PC-9 (cell line): ENCODE measurements around the gene SGMS2. TPM values are rescaled to one million over a fixed set of nuclear protein-coding genes. Genes with fewer than 3 reads are reported as not detected.
A peak's percentile ranks its signal among the peaks of the same experiment; 100 is the strongest.

ENCODE experiments used
- BruUV-seq: library from RNA; stranded (reverse); fragments of 400-500 nt; replicated peaks from 2 replicates; lab custom pipeline; 2021; lab: Mats Ljungman, UMichigan
- CTCF ChIA-PET: fragments of 300-600 bp; sonication (Branson Sonifier 250); formaldehyde crosslinking; loops from one replicate; lab custom pipeline; 2022; ENCODE audit warnings: antibody characterized with exemption; lab: Charles Lee
- POLR2A ChIA-PET: fragments of 300-600 bp; sonication (Branson Sonifier 250); formaldehyde crosslinking; loops from one replicate; lab custom pipeline; 2022; ENCODE audit warnings: antibody characterized with exemption; ENCODE audit not compliant: unreplicated experiment; lab: Charles Lee
- DNase-seq, 2 experiments: peaks; one replicate each; pipeline versions ENCODE4 v3.0.0 to v3.0.0-alpha.2; 2015 to 2022; ENCODE audit warnings: mixed read lengths in 1 of 2
- H2AFZ ChIP-seq: fragments of 200-600 bp; sonication (generic); 2 replicates; pipeline ENCODE4 v1.8.1; 2017; ENCODE audit warnings: antibody characterized with exemption
- H3F3A ChIP-seq: fragments of 200-600 bp; sonication (generic); 2 replicates; pipeline ENCODE4 v1.8.1; 2017; ENCODE audit warnings: antibody characterized with exemption, mild to moderate bottlenecking, low read depth; ENCODE audit not compliant: insufficient read depth
- H3K27ac ChIP-seq: fragments of 200-600 bp; sonication (generic); 2 replicates; pipeline ENCODE4 v1.6.1; 2016; ENCODE audit warnings: mixed run types
- H3K27me3 ChIP-seq: fragments of 200-600 bp; sonication (generic); 2 replicates; pipeline ENCODE4 v1.6.1; 2016; ENCODE audit warnings: low read depth, mixed run types; ENCODE audit not compliant: insufficient read depth
- H3K36me3 ChIP-seq: fragments of 200-600 bp; sonication (generic); 2 replicates; pipeline ENCODE4 v1.6.1; 2016; ENCODE audit warnings: low read depth, mixed run types
- H3K4me1 ChIP-seq: fragments of 200-600 bp; sonication (generic); replicated peaks from 2 replicates; pipeline ENCODE4 v1.6.1; 2016; ENCODE audit warnings: mixed run types; ENCODE audit not compliant: insufficient read depth
- H3K4me2 ChIP-seq: fragments of 200-600 bp; sonication (generic); 2 replicates; pipeline ENCODE4 v1.6.1; 2017; ENCODE audit warnings: mixed run types
- H3K4me3 ChIP-seq: fragments of 200-600 bp; sonication (generic); 2 replicates; pipeline ENCODE4 v1.6.1; 2016; ENCODE audit warnings: mixed run types
- H3K79me2 ChIP-seq: fragments of 200-600 bp; sonication (generic); 2 replicates; pipeline ENCODE4 v1.6.1; 2017; ENCODE audit warnings: low read depth, mixed run types
- H3K9me2 ChIP-seq: fragments of 200-600 bp; sonication (generic); 2 replicates; pipeline ENCODE4 v1.8.1; 2017; ENCODE audit warnings: mild to moderate bottlenecking; ENCODE audit not compliant: insufficient read depth
- H3K9me3 ChIP-seq: fragments of 200-600 bp; sonication (generic); 2 replicates; pipeline ENCODE4 v1.8.1; 2016; ENCODE audit warnings: low read depth; ENCODE audit not compliant: insufficient read depth
- H4K20me1 ChIP-seq: fragments of 200-600 bp; sonication (generic); 2 replicates; pipeline ENCODE4 v1.8.1; 2017; ENCODE audit not compliant: insufficient read depth
- EZH2 ChIP-seq: fragments of 200-600 bp; sonication (generic); IDR thresholded peaks from 2 replicates; pipeline ENCODE4 v1.8.0; 2017; ENCODE audit warnings: antibody characterized with exemption, low read depth
- intact Hi-C: fragments of 100-400 bp; cut with micrococcal nuclease; formaldehyde crosslinking; loops from one replicate; pipeline ENCODE4 v1.10.0; 2022; ENCODE audit not compliant: unreplicated experiment
- total RNA-seq: library from RNA; stranded (reverse); gene quantifications from 2 replicates; pipeline ENCODE4 v1.2.3, GENCODE V29; 2021
- TF ChIP-seq, protein P1 (sequence below): fragments of 200-600 bp; sonication (generic); conservative IDR thresholded peaks from 2 replicates; pipeline ENCODE4 v1.6.1; 2017; ENCODE audit warnings: mixed run types, antibody characterized with exemption, mild to moderate bottlenecking, moderate library complexity

SGMS2 gene
- total RNA-seq, 1 experiment from 2014 or later: 17.0 TPM

- H3K27me3 ChIP-seq: no peaks in the 10 kb centered on the region
- no peaks in the 10 kb centered on the region; the same call in 1 of the 2 replicates for H3K9me3 ChIP-seq
- H3K4me1 ChIP-seq: peaks cover 26% of the 10 kb centered on the region
- peaks cover 17% of the 10 kb centered on the region; the same call in 1 of the 2 replicates for H3F3A ChIP-seq
- no peak overlapping the region for H3K4me3 ChIP-seq
- no TSS peak for BruUV-seq
- ChIA-PET POLR2A (no interaction called here), CTCF (interaction anchor here (0.6 to 2.1 kb wide), 2 partner anchors 13 to 19 kb away, joined by 3 to 8 read pairs; no protein-coding TSS in a partner anchor)
- no peaks in the 10 kb centered on the region for H3K9me2 ChIP-seq
- TF ChIP-seq, protein P1, sequence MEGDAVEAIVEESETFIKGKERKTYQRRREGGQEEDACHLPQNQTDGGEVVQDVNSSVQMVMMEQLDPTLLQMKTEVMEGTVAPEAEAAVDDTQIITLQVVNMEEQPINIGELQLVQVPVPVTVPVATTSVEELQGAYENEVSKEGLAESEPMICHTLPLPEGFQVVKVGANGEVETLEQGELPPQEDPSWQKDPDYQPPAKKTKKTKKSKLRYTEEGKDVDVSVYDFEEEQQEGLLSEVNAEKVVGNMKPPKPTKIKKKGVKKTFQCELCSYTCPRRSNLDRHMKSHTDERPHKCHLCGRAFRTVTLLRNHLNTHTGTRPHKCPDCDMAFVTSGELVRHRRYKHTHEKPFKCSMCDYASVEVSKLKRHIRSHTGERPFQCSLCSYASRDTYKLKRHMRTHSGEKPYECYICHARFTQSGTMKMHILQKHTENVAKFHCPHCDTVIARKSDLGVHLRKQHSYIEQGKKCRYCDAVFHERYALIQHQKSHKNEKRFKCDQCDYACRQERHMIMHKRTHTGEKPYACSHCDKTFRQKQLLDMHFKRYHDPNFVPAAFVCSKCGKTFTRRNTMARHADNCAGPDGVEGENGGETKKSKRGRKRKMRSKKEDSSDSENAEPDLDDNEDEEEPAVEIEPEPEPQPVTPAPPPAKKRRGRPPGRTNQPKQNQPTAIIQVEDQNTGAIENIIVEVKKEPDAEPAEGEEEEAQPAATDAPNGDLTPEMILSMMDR: no peak
- no peak for TF ChIP-seq EZH2
- DNase-seq: no peak
- H3K79me2 ChIP-seq: 0 out of 2 replicates have a peak, but pooled peaks cover 2% of the 10 kb centered on the region
- no peak overlapping the region for H3K27ac ChIP-seq
- no peak overlapping the region for H3K4me2 ChIP-seq
- intact Hi-C loops: no loop called here
- no peaks in the 10 kb centered on the region for H3K36me3 ChIP-seq
- H4K20me1 ChIP-seq: no peaks in the 10 kb centered on the region
- no peak overlapping the region for H2AFZ ChIP-seq
Measured at GRCh38 chr4:107894138-107894603, 69.4 kb downstream of the SGMS2 start.

DNA sequence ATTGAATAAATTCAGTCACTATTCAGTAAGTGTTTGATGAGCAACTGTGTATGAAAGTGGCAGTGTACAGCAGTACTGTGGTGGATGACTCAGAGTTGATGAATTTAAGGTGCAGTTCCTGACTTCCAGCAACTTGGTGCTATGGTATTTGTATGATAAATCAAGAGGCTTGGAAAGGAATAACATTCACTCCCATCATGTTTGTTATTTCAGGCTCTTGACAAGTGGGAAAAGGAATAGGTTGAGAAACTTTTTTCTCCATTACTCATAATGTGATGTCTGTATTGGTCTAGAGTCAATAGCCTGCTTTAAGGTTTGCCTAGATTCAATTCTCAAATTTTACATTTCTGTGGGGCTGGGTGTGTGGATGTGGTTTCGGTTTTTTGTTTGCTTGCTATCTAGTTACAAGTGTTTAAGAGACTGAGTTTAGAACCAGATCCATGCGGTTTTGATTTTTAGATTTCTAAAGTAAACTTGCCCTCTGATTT, 71.5 kb downstream of the SGMS2 start:
- Histone ChIP-seq H3K4me1 (peaks cover 26% of the 10 kb centered on the region), H3K79me2 (0 out of 2 replicates have a peak, but pooled peaks cover 2% of the 10 kb centered on the region), H3F3A (peaks cover 17% of the 10 kb centered on the region; the same call in 1 of the 2 replicates), H3K27ac (peak overlapping the region; percentile 87), H3K9me3 (no peaks in the 10 kb centered on the region; the same call in 1 of the 2 replicates), H2AFZ (no peak overlapping the region), H3K9me2 (no peaks in the 10 kb centered on the region), H3K36me3 (no peaks in the 10 kb centered on the region), H3K4me2 (peak overlapping the region; percentile 65), H3K4me3 (peak overlapping the region; percentile 20; the same call in 1 of the 2 replicates), H4K20me1 (no peaks in the 10 kb centered on the region), H3K27me3 (no peaks in the 10 kb centered on the region)
- ChIA-PET CTCF (interaction anchor here (2.1 kb wide), 1 partner anchor 17 kb away, joined by 8 read pairs; no protein-coding TSS in a partner anchor), POLR2A (interaction anchor here (0.5 to 0.6 kb wide), 3 partner anchors 32 to 176 kb away, joined by 4 to 6 read pairs (median 5); no protein-coding TSS in a partner anchor)
- BruUV-seq: no TSS peak
- TF ChIP-seq, protein P1: no peak
- no peak for TF ChIP-seq EZH2
- intact Hi-C loops: loop anchor here (1.0 kb wide), 3 partner anchors 19 to 72 kb away; partner anchors contain the start of gene SGMS2
- peak; percentile 44 to 97 for DNase-seq

DNA sequence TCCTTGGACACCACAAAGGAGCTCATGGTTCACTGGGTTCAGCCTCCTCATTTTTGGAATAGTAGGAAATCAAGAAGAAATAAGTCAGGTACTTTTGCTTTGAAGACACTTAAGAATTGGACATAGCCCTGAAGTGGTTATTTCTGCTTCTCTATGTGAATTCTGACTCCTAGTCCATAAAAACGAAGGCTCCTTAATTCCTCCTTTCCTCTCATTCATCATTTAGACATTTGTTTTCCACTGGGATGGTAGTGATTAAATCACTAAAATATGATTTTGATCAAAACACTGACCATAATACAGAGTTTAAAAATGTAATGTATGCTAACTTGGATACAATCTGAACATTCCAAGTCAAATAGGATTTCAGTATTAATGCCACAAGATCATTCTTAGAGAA, 71.9 kb downstream of the SGMS2 start:
- CTCF ChIA-PET: no interaction called here
- no peak overlapping the region for H2AFZ ChIP-seq
- intact Hi-C loops: loop anchor here (1.0 kb wide), 3 partner anchors 19 to 72 kb away; partner anchors contain the start of gene SGMS2

More for the DNA sequence above, 71.9 kb downstream of the SGMS2 start:
- Histone ChIP-seq H3K79me2 (0 out of 2 replicates have a peak, but pooled peaks cover 2% of the 10 kb centered on the region), H3K4me2 (peak overlapping the region; percentile 65), H3K36me3 (no peaks in the 10 kb centered on the region), H3K9me3 (no peaks in the 10 kb centered on the region; the same call in 1 of the 2 replicates), H3K4me1 (peaks cover 26% of the 10 kb centered on the region), H3K9me2 (no peaks in the 10 kb centered on the region), H3F3A (peaks cover 17% of the 10 kb centered on the region; the same call in 1 of the 2 replicates), H3K4me3 (peak overlapping the region; percentile 20; the same call in 1 of the 2 replicates), H3K27me3 (no peaks in the 10 kb centered on the region), H4K20me1 (no peaks in the 10 kb centered on the region), H3K27ac (peak overlapping the region; percentile 87)
- no TSS peak for BruUV-seq
- POLR2A ChIA-PET: interaction anchor here (0.5 to 0.6 kb wide), 3 partner anchors 33 to 176 kb away, joined by 4 to 6 read pairs (median 5); no protein-coding TSS in a partner anchor
- TF ChIP-seq EZH2: no peak
- TF ChIP-seq, protein P1: no peak
- DNase-seq: no peak
